Fibroblast of skin of abdomen (primary cell): ENCODE data around the gene LPCAT2.

ENCODE experiments used
- DNase-seq: peaks from one replicate; pipeline ENCODE4 v3.0.0-alpha.2; 2013

The LPCAT2 gene

GRCh38 chr16:55555436-55555835, 46.6 kb downstream of the LPCAT2 start:
- DNase-seq = peak; percentile 37

GRCh38 chr16:55557186-55557585, 48.3 kb downstream of the LPCAT2 start:
- DNase-seq = no peak

- peak; percentile 5 for DNase-seq
These were observed 50.4 kb downstream of the LPCAT2 start for GRCh38 chr16:55559233-55559632.

- no peak for DNase-seq
These were observed 51.2 kb downstream of the LPCAT2 start for GRCh38 chr16:55559933-55560516.

GRCh38 chr16:55561319-55561848, 52.5 kb downstream of the LPCAT2 start:
- DNase-seq = no peak

- peak; percentile 31 for DNase-seq
These were observed 54.1 kb downstream of the LPCAT2 start for GRCh38 chr16:55562936-55563335.

- DNase-seq = no peak
These were observed 54.9 kb downstream of the LPCAT2 start for GRCh38 chr16:55563797-55564196.

- DNase-seq = no peak
These were observed 56.2 kb downstream of the LPCAT2 start for GRCh38 chr16:55565086-55565485.

- DNase-seq = no peak
These were observed 57.7 kb downstream of the LPCAT2 start, which contains the start of gene CAPNS2 for GRCh38 chr16:55566432-55567175. CAPNS2 (plus strand) TSS chr16:55566684; CDS start chr16:55566757, 73 bp downstream.

GRCh38 chr16:55567382-55567781, 58.5 kb downstream of the LPCAT2 start:
- peak; percentile 39 for DNase-seq

GRCh38 chr16:55568207-55568606, 59.3 kb downstream of the LPCAT2 start:
- DNase-seq = no peak

- peak; percentile 90 for DNase-seq
These were observed 60.2 kb downstream of the LPCAT2 start for GRCh38 chr16:55569025-55569424.

GRCh38 chr16:55570159-55570558, 61.3 kb downstream of the LPCAT2 start:
- no peak for DNase-seq

- no peak for DNase-seq
These were observed 62.5 kb downstream of the LPCAT2 start for GRCh38 chr16:55571191-55571897.

GRCh38 chr16:55572439-55572838, 63.6 kb downstream of the LPCAT2 start:
- no peak for DNase-seq

- no peak for DNase-seq
These were observed 65.9 kb downstream of the LPCAT2 start for GRCh38 chr16:55574811-55575210.

GRCh38 chr16:55575496-55575895, 66.6 kb downstream of the LPCAT2 start:
- no peak for DNase-seq

GRCh38 chr16:55576384-55576783, 67.5 kb downstream of the LPCAT2 start:
- DNase-seq = no peak

- no peak for DNase-seq
These were observed 69.0 kb downstream of the LPCAT2 start for GRCh38 chr16:55577887-55578286.

GRCh38 chr16:55585631-55586030, 76.8 kb downstream of the LPCAT2 start:
- no peak for DNase-seq

GRCh38 chr16:55588799-55589198, 79.9 kb downstream of the LPCAT2 start:
- DNase-seq = no peak

- DNase-seq = no peak
These were observed 83.4 kb downstream of the LPCAT2 start for GRCh38 chr16:55592306-55592705.

- DNase-seq = peak; percentile 1
These were observed 89.1 kb downstream of the LPCAT2 start for GRCh38 chr16:55597928-55598327.
